Progenitor cell of endocrine pancreas (in vitro differentiated cells): ENCODE data around the gene KIAA1328. TPM values are rescaled to one million over a fixed set of nuclear protein-coding genes. Genes with fewer than 3 reads are reported as not detected.

Source experiments
- DNase-seq: peaks from one replicate; pipeline ENCODE4 v3.0.0; 2021; ENCODE audit warnings: low spot score; ENCODE audit not compliant: unreplicated experiment
- H3K27ac Mint-ChIP-seq: 2 replicates; pipeline ENCODE4 v1.8.0; 2021; ENCODE audit warnings: mild to moderate bottlenecking, moderate library complexity, mixed read lengths
- H3K27me3 Mint-ChIP-seq: 2 replicates; pipeline ENCODE4 v1.8.0; 2021; ENCODE audit warnings: mixed read lengths
- H3K36me3 Mint-ChIP-seq: 2 replicates; pipeline ENCODE4 v1.8.0; 2022; ENCODE audit warnings: mixed read lengths; ENCODE audit not compliant: insufficient read depth
- H3K4me1 Mint-ChIP-seq: 2 replicates; pipeline ENCODE4 v1.8.0; 2021; ENCODE audit warnings: low read depth, mixed read lengths
- H3K4me3 Mint-ChIP-seq: 2 replicates; pipeline ENCODE4 v1.8.0; 2021; ENCODE audit warnings: low read depth, mild to moderate bottlenecking, moderate library complexity, mixed read lengths
- H3K9me3 Mint-ChIP-seq: 2 replicates; pipeline ENCODE4 v1.8.0; 2021; ENCODE audit warnings: low read depth, mixed read lengths
- CTCF ChIP-seq: fragments of 200-600 bp; sonication (generic); IDR thresholded peaks from one replicate; pipeline ENCODE4 v1.5.0; 2021; ENCODE audit warnings: antibody characterized with exemption, mild to moderate bottlenecking; ENCODE audit not compliant: unreplicated experiment
- total RNA-seq: library from RNA; stranded (reverse); gene quantifications from 2 replicates; pipeline ENCODE4 v1.2.1, GENCODE V29; 2021

KIAA1328 gene
- total RNA-seq, 1 donor from 2014 or later, result 12.4 TPM

- DNase-seq, result no peak
- peaks cover 17% of the 10 kb centered on the region for H3K4me1 Mint-ChIP-seq
- no peak overlapping the region for H3K4me3 Mint-ChIP-seq
- H3K27ac Mint-ChIP-seq, result no peak overlapping the region
- no peaks in the 10 kb centered on the region for H3K9me3 Mint-ChIP-seq
- H3K36me3 Mint-ChIP-seq, result peaks cover 14% of the 10 kb centered on the region
- H3K27me3 Mint-ChIP-seq, result no peaks in the 10 kb centered on the region
- TF ChIP-seq CTCF, result no peak
Observed at GRCh38 chr18:36811430-36811829, 17.5 kb upstream of the KIAA1328 start.

GRCh38 chr18:36811955-36812354, 17.0 kb upstream of the KIAA1328 start:
- no peak for TF ChIP-seq CTCF
- no peak overlapping the region for H3K4me3 Mint-ChIP-seq
- H3K27ac Mint-ChIP-seq, result no peak overlapping the region
- peaks cover 17% of the 10 kb centered on the region for H3K4me1 Mint-ChIP-seq
- no peaks in the 10 kb centered on the region for H3K27me3 Mint-ChIP-seq
- DNase-seq, result no peak
- no peaks in the 10 kb centered on the region for H3K9me3 Mint-ChIP-seq
- peaks cover 13% of the 10 kb centered on the region for H3K36me3 Mint-ChIP-seq

DNA sequence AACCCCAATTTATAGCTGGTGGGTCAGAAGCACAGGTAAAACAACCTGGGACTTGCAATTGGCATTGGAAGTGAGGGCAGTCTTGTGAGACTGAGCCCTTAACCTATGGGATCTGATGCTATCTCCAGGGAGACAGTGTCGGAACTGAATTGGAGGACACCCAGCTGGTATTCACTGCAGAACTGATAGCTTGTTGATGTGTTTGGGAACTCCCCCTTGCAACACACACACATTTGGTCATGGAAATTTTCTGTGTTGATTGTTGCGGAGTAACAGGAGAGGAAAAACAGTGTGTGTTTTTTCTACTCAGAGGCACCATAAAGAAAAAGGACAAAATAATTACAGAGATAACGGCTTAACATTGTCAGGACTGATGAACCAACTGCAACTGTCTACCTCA, 16.2 kb upstream of the KIAA1328 start:
- Mint-ChIP-seq H3K27ac (no peak overlapping the region), H3K27me3 (no peaks in the 10 kb centered on the region), H3K9me3 (no peaks in the 10 kb centered on the region), H3K4me1 (peaks cover 17% of the 10 kb centered on the region), H3K4me3 (no peak overlapping the region), H3K36me3 (peaks cover 12% of the 10 kb centered on the region)
- no peak for TF ChIP-seq CTCF
- DNase-seq, result no peak

- H3K4me1 Mint-ChIP-seq, result peaks cover 21% of the 10 kb centered on the region
- H3K9me3 Mint-ChIP-seq, result no peaks in the 10 kb centered on the region
- no peaks in the 10 kb centered on the region for H3K27me3 Mint-ChIP-seq
- peaks cover 14% of the 10 kb centered on the region for H3K36me3 Mint-ChIP-seq
- no peak for DNase-seq
- H3K4me3 Mint-ChIP-seq, result no peak overlapping the region
- TF ChIP-seq CTCF, result no peak
- H3K27ac Mint-ChIP-seq, result no peak overlapping the region
Observed at GRCh38 chr18:36813101-36813775, 15.7 kb upstream of the KIAA1328 start.

DNA sequence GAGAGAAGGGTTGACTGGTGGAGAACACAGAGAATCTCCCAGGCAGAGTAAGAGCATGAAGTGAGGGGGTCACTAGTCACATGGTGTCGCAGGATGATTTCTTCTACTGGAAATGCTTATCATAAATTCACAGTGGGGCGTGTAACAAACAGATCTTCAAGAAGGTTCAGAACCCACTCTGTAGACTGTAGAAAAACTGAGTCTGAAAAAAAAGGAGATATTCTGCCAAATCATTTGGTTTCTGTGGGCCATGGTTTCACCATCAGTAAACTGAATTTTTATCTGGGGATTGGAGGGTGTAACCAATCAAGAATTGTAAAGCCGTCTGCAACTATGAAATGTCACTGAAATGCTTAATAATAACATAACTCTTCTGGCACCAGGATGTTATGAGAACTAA, 15.1 kb upstream of the KIAA1328 start:
- Mint-ChIP-seq H3K36me3 (peaks cover 14% of the 10 kb centered on the region), H3K27ac (no peak overlapping the region), H3K9me3 (no peaks in the 10 kb centered on the region), H3K27me3 (no peaks in the 10 kb centered on the region), H3K4me3 (no peak overlapping the region), H3K4me1 (peaks cover 27% of the 10 kb centered on the region)
- no peak for TF ChIP-seq CTCF
- DNase-seq, result no peak
